BE2C (cell line): Measurements from ENCODE around the gene ZBTB46.

Experiments used
- DNase-seq: peaks from one replicate; pipeline ENCODE4 v3.0.0-alpha.2; 2020
- H3K27me3 ChIP-seq: fragments of 250-450 bp; sonication (Bioruptor Pico); 2 replicates; pipeline ENCODE4 v1.5.1; 2020; ENCODE audit warnings: mild to moderate bottlenecking
- H3K36me3 ChIP-seq: fragments of 250-450 bp; sonication (Bioruptor Pico); 2 replicates; pipeline ENCODE4 v1.5.1; 2020; ENCODE audit warnings: mild to moderate bottlenecking
- H3K4me1 ChIP-seq: fragments of 250-450 bp; sonication (Bioruptor Pico); 2 replicates; pipeline ENCODE4 v1.5.1; 2020
- H3K4me3 ChIP-seq: 2 replicates; pipeline ENCODE4 v1.5.1; 2011; ENCODE audit warnings: low read depth, low read length
- H3K9me3 ChIP-seq: fragments of 250-450 bp; sonication (Bioruptor Pico); 2 replicates; pipeline ENCODE4 v1.5.1; 2020
- CTCF ChIP-seq: IDR thresholded peaks from 2 replicates; pipeline ENCODE4 v1.5.1; 2012; ENCODE audit warnings: mild to moderate bottlenecking, low read depth, low read length

Gene ZBTB46

GRCh38 chr20:63863021-63863797 is 32.1 kb upstream of the ZBTB46 start:
- DNase-seq, result no peak
- TF ChIP-seq CTCF, result no peak
- Histone ChIP-seq H3K4me1 (peaks cover 6% of the 10 kb centered on the region), H3K27me3 (no peaks in the 10 kb centered on the region), H3K36me3 (no peaks in the 10 kb centered on the region), H3K9me3 (no peaks in the 10 kb centered on the region), H3K4me3 (no peak overlapping the region)

- Histone ChIP-seq H3K4me1 (peaks cover 8% of the 10 kb centered on the region), H3K27me3 (no peaks in the 10 kb centered on the region), H3K9me3 (no peaks in the 10 kb centered on the region), H3K4me3 (no peak overlapping the region), H3K36me3 (no peaks in the 10 kb centered on the region)
- no peak for TF ChIP-seq CTCF
- DNase-seq, result no peak
These were observed 31.2 kb upstream of the ZBTB46 start for GRCh38 chr20:63861981-63862901.

GRCh38 chr20:63861365-63861934 is 30.4 kb upstream of the ZBTB46 start, which contains the start of gene ABHD16B:
Gene ABHD16B (plus strand): TSS chr20:63861498. CDS start chr20:63861541, 43 bp downstream.
- TF ChIP-seq CTCF, result no peak
- Histone ChIP-seq H3K4me1 (peaks cover 8% of the 10 kb centered on the region), H3K27me3 (no peaks in the 10 kb centered on the region), H3K4me3 (no peak within 1 kb of the TSS), H3K9me3 (no peaks in the 10 kb centered on the region), H3K36me3 (no peaks in the 10 kb centered on the region)
- no peak for DNase-seq

GRCh38 chr20:63860325-63861051 is 29.4 kb upstream of the ZBTB46 start:
- Histone ChIP-seq H3K4me1 (peaks cover 9% of the 10 kb centered on the region), H3K9me3 (no peaks in the 10 kb centered on the region), H3K36me3 (no peaks in the 10 kb centered on the region), H3K4me3 (no peak overlapping the region), H3K27me3 (no peaks in the 10 kb centered on the region)
- no peak for TF ChIP-seq CTCF
- no peak for DNase-seq

- H3K36me3 ChIP-seq, result no peaks in the 10 kb centered on the region
- peaks cover 21% of the 10 kb centered on the region for H3K4me1 ChIP-seq
- H3K9me3 ChIP-seq, result no peaks in the 10 kb centered on the region
- H3K4me3 ChIP-seq, result no peak overlapping the region; the same call in 1 of the 2 replicates
- no peak for TF ChIP-seq CTCF
- no peak for DNase-seq
- no peaks in the 10 kb centered on the region for H3K27me3 ChIP-seq
These were observed 28.2 kb upstream of the ZBTB46 start for GRCh38 chr20:63859166-63859699.
